GM19023 (cell line): ENCODE measurements around the gene TBC1D16.
"Not testable (repeated sequence)": the region's sequence is repeated elsewhere in the genome, so short reads cannot be mapped to it uniquely, and the experiment has no call there.

Experiments used
- ATAC-seq: cut with Tn5 transposase; IDR thresholded peaks from one replicate; pipeline ENCODE4 v1.9.1; 2021; ENCODE audit warnings: mild to moderate bottlenecking, moderate library complexity; ENCODE audit not compliant: unreplicated experiment

TBC1D16 gene

GRCh38 chr17:80005360-80006338, 30.0 kb downstream of the TBC1D16 start:
- ATAC-seq: no peak

- ATAC-seq: no peak
Observed at GRCh38 chr17:80003969-80004368, 31.7 kb downstream of the TBC1D16 start.

GRCh38 chr17:80002690-80003490, 32.8 kb downstream of the TBC1D16 start:
- no peak for ATAC-seq

GRCh38 chr17:80002070-80002641, 33.5 kb downstream of the TBC1D16 start:
- ATAC-seq: no peak

- ATAC-seq: no peak
Observed at GRCh38 chr17:80000981-80001775, 34.5 kb downstream of the TBC1D16 start.

GRCh38 chr17:80000136-80000535, 35.5 kb downstream of the TBC1D16 start:
- ATAC-seq: no peak

GRCh38 chr17:79997011-79997660, 38.5 kb downstream of the TBC1D16 start:
- no peak for ATAC-seq

GRCh38 chr17:79996291-79996690, 39.4 kb downstream of the TBC1D16 start:
- ATAC-seq: no peak

- no peak for ATAC-seq
Observed at GRCh38 chr17:79995696-79996095, 40.0 kb downstream of the TBC1D16 start.

GRCh38 chr17:79994602-79995001, 41.1 kb downstream of the TBC1D16 start:
- no peak for ATAC-seq

GRCh38 chr17:79994228-79994569, 41.5 kb downstream of the TBC1D16 start:
- ATAC-seq: not testable (repeated sequence)

GRCh38 chr17:79993390-79994227, 42.1 kb downstream of the TBC1D16 start:
- no peak for ATAC-seq

- ATAC-seq: no peak
Observed at GRCh38 chr17:79992649-79993389, 42.9 kb downstream of the TBC1D16 start.

GRCh38 chr17:79991924-79992648, 43.6 kb downstream of the TBC1D16 start:
- no peak for ATAC-seq

GRCh38 chr17:79991140-79991923, 44.3 kb downstream of the TBC1D16 start:
- ATAC-seq: no peak

GRCh38 chr17:79990704-79991103, 45.0 kb downstream of the TBC1D16 start:
- ATAC-seq: no peak

- ATAC-seq: no peak
Observed at GRCh38 chr17:79990051-79990592, 45.5 kb downstream of the TBC1D16 start.
